Measurements from ENCODE around the gene C11orf16. TPM values are rescaled to one million over a fixed set of nuclear protein-coding genes. Genes with fewer than 3 reads are reported as not detected.

C11orf16 gene
- total RNA-seq, 1 donor, result not detected

- no peaks in the 10 kb centered on the region for H3K27me3 ChIP-seq (ENCODE audit: insufficient read depth, low read length)
- H3K79me2 ChIP-seq (ENCODE audit: insufficient read depth, low read length), result no peaks in the 10 kb centered on the region
- peaks cover 12% of the 10 kb centered on the region for H3K4me1 ChIP-seq (ENCODE audit: insufficient read depth, low read length)
- peaks cover under 1% of the 10 kb centered on the region for H3K36me3 ChIP-seq (ENCODE audit: insufficient read depth, low read length)
- no peak overlapping the region for H3K27ac ChIP-seq (ENCODE audit: low read depth, low read length)
- H3K4me3 ChIP-seq (ENCODE audit: insufficient read depth, low read length), result no peak overlapping the region
- TF ChIP-seq CTCF (IDR thresholded peaks at IDR 0.05; ENCODE audit: extremely low read depth, low read depth, low read length), result no peak
- H3K9me3 ChIP-seq (ENCODE audit: low read depth, low read length), result no peaks in the 10 kb centered on the region
- H4K20me1 ChIP-seq (ENCODE audit: insufficient read depth, low read length), result no peaks in the 10 kb centered on the region
- H3K4me2 ChIP-seq (ENCODE audit: insufficient read depth, low read length), result no peak overlapping the region
- no peak for DNase-seq (ENCODE audit: insufficient read length, low spot score, missing footprints)
- H2AFZ ChIP-seq (ENCODE audit: low read length), result no peak overlapping the region
These were observed 4.5 kb downstream of the C11orf16 start for GRCh38 chr11:8928205-8928604.

GRCh38 chr11:8927233-8927632 lies 5.5 kb downstream of the C11orf16 start:
- no peak overlapping the region for H2AFZ ChIP-seq (ENCODE audit: low read length)
- H3K9me3 ChIP-seq (ENCODE audit: low read depth, low read length), result no peaks in the 10 kb centered on the region
- no peak overlapping the region for H3K4me3 ChIP-seq (ENCODE audit: insufficient read depth, low read length)
- H3K27ac ChIP-seq (ENCODE audit: low read depth, low read length), result no peak overlapping the region
- H3K4me1 ChIP-seq (ENCODE audit: insufficient read depth, low read length), result peaks cover 12% of the 10 kb centered on the region
- H3K27me3 ChIP-seq (ENCODE audit: insufficient read depth, low read length), result no peaks in the 10 kb centered on the region
- H3K79me2 ChIP-seq (ENCODE audit: insufficient read depth, low read length), result no peaks in the 10 kb centered on the region
- H3K4me2 ChIP-seq (ENCODE audit: insufficient read depth, low read length), result no peak overlapping the region
- peaks cover 10% of the 10 kb centered on the region for H3K36me3 ChIP-seq (ENCODE audit: insufficient read depth, low read length)
- no peak for TF ChIP-seq CTCF (IDR thresholded peaks at IDR 0.05; ENCODE audit: extremely low read depth, low read depth, low read length)
- H4K20me1 ChIP-seq (ENCODE audit: insufficient read depth, low read length), result no peaks in the 10 kb centered on the region
- no peak for DNase-seq (ENCODE audit: insufficient read length, low spot score, missing footprints)

- Histone ChIP-seq H3K27me3 (ENCODE audit: insufficient read depth, low read length) (no peaks in the 10 kb centered on the region), H3K4me2 (ENCODE audit: insufficient read depth, low read length) (no peak overlapping the region), H3K4me3 (ENCODE audit: insufficient read depth, low read length) (no peak overlapping the region), H3K4me1 (ENCODE audit: insufficient read depth, low read length) (peaks cover 12% of the 10 kb centered on the region), H2AFZ (ENCODE audit: low read length) (no peak overlapping the region), H4K20me1 (ENCODE audit: insufficient read depth, low read length) (no peaks in the 10 kb centered on the region), H3K27ac (ENCODE audit: low read depth, low read length) (no peak overlapping the region), H3K36me3 (ENCODE audit: insufficient read depth, low read length) (peaks cover 17% of the 10 kb centered on the region), H3K79me2 (ENCODE audit: insufficient read depth, low read length) (no peaks in the 10 kb centered on the region), H3K9me3 (ENCODE audit: low read depth, low read length) (no peaks in the 10 kb centered on the region)
- DNase-seq (ENCODE audit: insufficient read length, low spot score, missing footprints), result no peak
- no peak for TF ChIP-seq CTCF (IDR thresholded peaks at IDR 0.05; ENCODE audit: extremely low read depth, low read depth, low read length)
These were observed 6.5 kb downstream of the C11orf16 start for GRCh38 chr11:8926236-8926635.

- DNase-seq (ENCODE audit: insufficient read length, low spot score, missing footprints), result no peak
- Histone ChIP-seq H4K20me1 (ENCODE audit: insufficient read depth, low read length) (no peaks in the 10 kb centered on the region), H3K4me1 (ENCODE audit: insufficient read depth, low read length) (peaks cover 8% of the 10 kb centered on the region), H3K27ac (ENCODE audit: low read depth, low read length) (no peak overlapping the region), H3K27me3 (ENCODE audit: insufficient read depth, low read length) (no peaks in the 10 kb centered on the region), H3K4me3 (ENCODE audit: insufficient read depth, low read length) (no peak overlapping the region), H3K79me2 (ENCODE audit: insufficient read depth, low read length) (no peaks in the 10 kb centered on the region), H2AFZ (ENCODE audit: low read length) (no peak overlapping the region), H3K4me2 (ENCODE audit: insufficient read depth, low read length) (no peak overlapping the region), H3K36me3 (ENCODE audit: insufficient read depth, low read length) (peaks cover 22% of the 10 kb centered on the region), H3K9me3 (ENCODE audit: low read depth, low read length) (no peaks in the 10 kb centered on the region)
- TF ChIP-seq CTCF (IDR thresholded peaks at IDR 0.05; ENCODE audit: extremely low read depth, low read depth, low read length), result no peak
These were observed 7.0 kb downstream of the C11orf16 start for GRCh38 chr11:8925711-8926110.
